Gastroesophageal sphincter (tissue), 4 donors: ENCODE results near the gene TMEM131L. TPM values are rescaled to one million over a fixed set of nuclear protein-coding genes. Genes with fewer than 3 reads are reported as not detected.

Experiments used
- ATAC-seq: fragments of 150-250 bp; one replicate; pipeline ENCODE4 v1.9.1; 2016; ENCODE audit warnings: mild to moderate bottlenecking, moderate library complexity
- H3K27ac ChIP-seq, 4 donors: fragments of 200-600 bp; sonication (generic) in 3 of 4; 1 replicate in 3 of 4; 2 replicates in 1 of 4; pipeline ENCODE4 v1.5.1; 2016 to 2019
- H3K27me3 ChIP-seq: fragments of 200-600 bp; sonication (generic); one replicate; pipeline ENCODE4 v1.5.1; 2019
- H3K36me3 ChIP-seq, 2 donors: fragments of 200-600 bp; sonication (generic); one replicate each; pipeline ENCODE4 v1.5.1; 2019; ENCODE audit warnings: control low read depth in 1 of 2
- H3K4me1 ChIP-seq, 3 donors: fragments of 200-600 bp; sonication (generic); 1 replicate in 2 of 3; 2 replicates in 1 of 3; pipeline ENCODE4 v1.5.1; 2016 to 2019; ENCODE audit warnings: control low read depth in 2 of 3
- H3K4me3 ChIP-seq, 2 donors: fragments of 200-600 bp; sonication (generic); one replicate each; pipeline ENCODE4 v1.5.1; 2019; ENCODE audit warnings: mild to moderate bottlenecking in 1 of 2, moderate library complexity in 1 of 2
- H3K9me3 ChIP-seq, 3 donors: fragments of 200-600 bp; sonication (generic); one replicate each; pipeline ENCODE4 v1.5.1; 2017 to 2019; ENCODE audit warnings: control low read depth in 2 of 3
- EP300 ChIP-seq: sonication (generic); formaldehyde crosslinking; IDR thresholded peaks from one replicate; pipeline ENCODE4 v1.6.1; 2017; ENCODE audit warnings: antibody characterized with exemption, mild to moderate bottlenecking
- POLR2A ChIP-seq, 2 donors: fragments of 450-650 bp; IDR thresholded peaks; one replicate each; pipeline ENCODE4 v1.6.1; 2017; ENCODE audit warnings: antibody characterized with exemption in 2 of 2, mild to moderate bottlenecking in 2 of 2, moderate library complexity in 1 of 2
- POLR2AphosphoS5 ChIP-seq: sonication (generic); formaldehyde crosslinking; IDR thresholded peaks from one replicate; pipeline ENCODE4 v1.6.1; 2017; ENCODE audit warnings: antibody characterized with exemption
- WGBS, 2 donors: methylation state at CpG; one replicate each; pipeline ENCODE4 v1.1.5; 2018; ENCODE audit warnings: low coverage in 1 of 2; 5-methylcytosine and 5-hydroxymethylcytosine counted together
- total RNA-seq, 4 donors: library from RNA; depleted of rRNA; stranded (reverse); fragments of >200 nt; gene quantifications; one replicate each; pipeline ENCODE4 v1.1.0, GENCODE V29; 2016
- TF ChIP-seq, protein P1 (sequence below), 4 experiments: fragments of 200-600 bp in 2 of 4; fragments of 450-650 bp in 2 of 4; sonication (generic) in 1 of 4; IDR thresholded peaks; one replicate each; pipeline ENCODE4 v1.5.1; 2017 to 2019; ENCODE audit warnings: antibody characterized with exemption in 4 of 4, mild to moderate bottlenecking in 2 of 4, moderate library complexity in 2 of 4

The TMEM131L gene
- total RNA-seq, 4 donors from 2014 or later: 14.2 to 24.0 (median 18.4) TPM

DNA sequence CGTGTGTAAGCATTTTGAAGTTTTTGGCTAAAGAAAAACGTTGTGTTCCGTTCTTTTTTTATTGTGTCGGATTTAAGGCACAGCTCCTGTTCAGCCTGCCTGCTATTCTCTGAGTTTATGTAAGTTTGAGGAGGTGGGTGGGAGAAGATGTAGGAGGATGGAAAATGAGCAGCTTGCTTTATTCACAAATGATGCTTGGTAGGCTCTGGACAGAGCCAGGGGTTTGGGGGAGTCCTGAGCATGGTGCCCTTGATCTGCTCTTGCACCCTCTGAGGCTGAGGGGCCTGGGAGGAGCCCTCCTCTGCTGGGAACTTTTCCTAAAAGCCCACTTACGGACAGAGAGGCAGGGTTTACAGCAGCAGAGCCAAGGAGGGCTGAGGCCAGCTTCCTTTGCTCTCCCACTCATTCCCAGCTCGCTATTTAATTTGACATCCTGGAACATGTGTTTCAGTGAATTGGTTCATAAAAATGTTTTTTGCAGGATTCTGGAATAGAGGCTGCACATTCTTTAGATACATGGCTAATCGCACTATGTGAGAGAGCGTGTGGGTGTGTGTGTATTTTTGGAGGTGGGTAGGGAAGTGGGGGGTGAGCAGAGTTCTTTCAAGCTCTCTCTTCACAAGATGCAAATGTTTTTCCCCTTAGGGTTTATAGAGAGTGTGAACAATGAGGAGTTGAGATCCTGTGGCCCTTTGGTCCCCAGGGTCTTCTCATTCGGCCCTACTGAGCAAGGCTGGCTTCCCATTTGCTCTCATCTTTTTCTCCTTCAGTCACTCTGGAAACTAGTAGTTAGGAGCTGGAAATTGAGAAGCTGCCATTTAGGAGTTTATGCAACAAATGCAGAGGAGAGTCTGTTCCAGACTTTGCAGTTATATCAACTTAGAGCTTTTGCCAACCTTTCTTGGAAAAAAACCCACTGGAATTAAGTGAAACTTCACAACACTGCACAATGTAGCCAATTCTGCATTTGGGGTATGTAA is 32.1 kb downstream of the TMEM131L start:
- Histone ChIP-seq H3K36me3 (no peaks in the 10 kb centered on the region), H3K9me3 (no peaks in the 10 kb centered on the region), H3K27ac (peak overlapping the region; percentile 5 to 80 (median 74)), H3K27me3 (no peaks in the 10 kb centered on the region), H3K4me1 (peaks cover 11 to 70% (median 16%) of the 10 kb centered on the region in 3 donors), H3K4me3 (no peak overlapping the region)
- 22 to 26% methylated on average over 6 to 9 of the region's 9 CpGs for WGBS, 2 donors
- TF ChIP-seq, protein P1, sequence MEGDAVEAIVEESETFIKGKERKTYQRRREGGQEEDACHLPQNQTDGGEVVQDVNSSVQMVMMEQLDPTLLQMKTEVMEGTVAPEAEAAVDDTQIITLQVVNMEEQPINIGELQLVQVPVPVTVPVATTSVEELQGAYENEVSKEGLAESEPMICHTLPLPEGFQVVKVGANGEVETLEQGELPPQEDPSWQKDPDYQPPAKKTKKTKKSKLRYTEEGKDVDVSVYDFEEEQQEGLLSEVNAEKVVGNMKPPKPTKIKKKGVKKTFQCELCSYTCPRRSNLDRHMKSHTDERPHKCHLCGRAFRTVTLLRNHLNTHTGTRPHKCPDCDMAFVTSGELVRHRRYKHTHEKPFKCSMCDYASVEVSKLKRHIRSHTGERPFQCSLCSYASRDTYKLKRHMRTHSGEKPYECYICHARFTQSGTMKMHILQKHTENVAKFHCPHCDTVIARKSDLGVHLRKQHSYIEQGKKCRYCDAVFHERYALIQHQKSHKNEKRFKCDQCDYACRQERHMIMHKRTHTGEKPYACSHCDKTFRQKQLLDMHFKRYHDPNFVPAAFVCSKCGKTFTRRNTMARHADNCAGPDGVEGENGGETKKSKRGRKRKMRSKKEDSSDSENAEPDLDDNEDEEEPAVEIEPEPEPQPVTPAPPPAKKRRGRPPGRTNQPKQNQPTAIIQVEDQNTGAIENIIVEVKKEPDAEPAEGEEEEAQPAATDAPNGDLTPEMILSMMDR (IDR thresholded peaks at IDR 0.05): no peak
- TF ChIP-seq POLR2AphosphoS5: peak; percentile 16
- peak; percentile 60 for ATAC-seq

DNA sequence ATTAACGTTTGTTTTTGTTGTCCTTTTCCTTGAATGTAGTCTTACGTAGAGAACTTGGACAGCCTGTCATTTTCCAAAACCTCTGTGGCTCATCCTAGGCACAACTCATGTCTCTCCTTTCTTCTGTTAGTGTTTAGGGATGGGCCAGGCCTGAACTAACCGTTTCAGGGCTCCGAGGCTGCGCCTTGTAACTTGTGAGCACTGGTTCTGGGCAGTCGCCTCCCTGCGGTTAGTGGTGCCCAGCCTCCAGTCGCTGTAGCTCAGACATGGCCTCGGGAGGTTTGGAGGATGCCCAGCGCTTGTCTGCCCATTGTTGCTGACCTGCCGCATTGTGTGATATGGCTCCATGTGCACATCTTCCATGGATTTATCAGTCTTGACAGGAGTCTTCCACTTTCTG is 32.8 kb downstream of the TMEM131L start:
- WGBS, 2 donors: 30 to 56% methylated on average over 2 to 10 of the region's 11 CpGs
- peaks cover 11 to 75% (median 16%) of the 10 kb centered on the region in 3 donors for H3K4me1 ChIP-seq
- H3K36me3 ChIP-seq: no peaks in the 10 kb centered on the region
- peak overlapping the region; percentile 5 to 80 (median 74) for H3K27ac ChIP-seq
- no peak overlapping the region for H3K4me3 ChIP-seq
- peak; percentile 29 for ATAC-seq
- no peaks in the 10 kb centered on the region for H3K27me3 ChIP-seq
- no peak for TF ChIP-seq EP300
- no peak for TF ChIP-seq POLR2AphosphoS5
- TF ChIP-seq, protein P1 (IDR thresholded peaks at IDR 0.05): no peak
- no peak for TF ChIP-seq POLR2A (IDR thresholded peaks at IDR 0.05)
- H3K9me3 ChIP-seq: no peaks in the 10 kb centered on the region

DNA sequence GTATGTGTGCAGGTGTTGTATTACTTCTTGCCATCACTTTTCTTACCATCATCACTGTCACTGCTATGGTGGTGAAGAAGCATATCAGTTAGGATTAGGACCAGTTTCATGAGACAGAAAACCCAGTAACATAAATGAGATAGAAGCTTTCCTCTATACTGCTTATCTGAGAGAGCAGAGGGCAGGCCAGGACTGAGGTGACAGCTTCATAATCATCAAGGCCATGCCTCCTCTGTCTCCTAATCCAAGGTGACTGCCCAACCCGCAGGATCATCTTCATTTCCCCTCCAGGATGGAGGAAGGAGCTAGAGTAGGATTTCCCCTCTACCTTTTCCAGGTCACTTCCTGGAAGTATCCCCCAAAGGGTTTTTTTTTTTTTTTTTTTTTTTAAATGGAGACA is 35.4 kb downstream of the TMEM131L start:
- Histone ChIP-seq H3K4me1 (peaks cover 11 to 60% (median 16%) of the 10 kb centered on the region in 3 donors), H3K4me3 (no peak overlapping the region), H3K27ac (no peak overlapping the region), H3K36me3 (no peaks in the 10 kb centered on the region), H3K9me3 (no peaks in the 10 kb centered on the region), H3K27me3 (no peaks in the 10 kb centered on the region)
- WGBS, 2 donors: no CpG with 5 or more reads among the region's 1 CpG
- no peak for ATAC-seq
- TF ChIP-seq POLR2A (IDR thresholded peaks at IDR 0.05) (no peak), POLR2AphosphoS5 (no peak), EP300 (no peak)
- TF ChIP-seq, protein P1 (IDR thresholded peaks at IDR 0.05): no peak

GRCh38 chr4:153502584-153502983 is 36.4 kb downstream of the TMEM131L start:
- H3K36me3 ChIP-seq: no peaks in the 10 kb centered on the region
- no peak overlapping the region for H3K27ac ChIP-seq
- TF ChIP-seq POLR2AphosphoS5: no peak
- TF ChIP-seq EP300: no peak
- TF ChIP-seq, protein P1 (IDR thresholded peaks at IDR 0.05): no peak
- TF ChIP-seq POLR2A (IDR thresholded peaks at IDR 0.05): no peak
- H3K27me3 ChIP-seq: no peaks in the 10 kb centered on the region
- peaks cover 8 to 58% (median 13%) of the 10 kb centered on the region in 3 donors for H3K4me1 ChIP-seq
- no peak for ATAC-seq
- WGBS, 2 donors: 83 to 100% methylated on average over 1 of the region's 1 CpG
- H3K9me3 ChIP-seq: no peaks in the 10 kb centered on the region
- H3K4me3 ChIP-seq: no peak overlapping the region
